ENCODE measurements around the gene OR2AG1.

The OR2AG1 gene, protein sequence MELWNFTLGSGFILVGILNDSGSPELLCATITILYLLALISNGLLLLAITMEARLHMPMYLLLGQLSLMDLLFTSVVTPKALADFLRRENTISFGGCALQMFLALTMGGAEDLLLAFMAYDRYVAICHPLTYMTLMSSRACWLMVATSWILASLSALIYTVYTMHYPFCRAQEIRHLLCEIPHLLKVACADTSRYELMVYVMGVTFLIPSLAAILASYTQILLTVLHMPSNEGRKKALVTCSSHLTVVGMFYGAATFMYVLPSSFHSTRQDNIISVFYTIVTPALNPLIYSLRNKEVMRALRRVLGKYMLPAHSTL

GRCh38 chr11:6782720-6783119 lies at the start of gene OR2AG1:
Gene OR2AG1 (plus strand): TSS chr11:6783020. CDS start chr11:6785038, 2,018 bp downstream.
- DNase-seq = no peak

GRCh38 chr11:6733326-6734275 lies 49.2 kb upstream of the OR2AG1 start:
- DNase-seq = no peak

DNA sequence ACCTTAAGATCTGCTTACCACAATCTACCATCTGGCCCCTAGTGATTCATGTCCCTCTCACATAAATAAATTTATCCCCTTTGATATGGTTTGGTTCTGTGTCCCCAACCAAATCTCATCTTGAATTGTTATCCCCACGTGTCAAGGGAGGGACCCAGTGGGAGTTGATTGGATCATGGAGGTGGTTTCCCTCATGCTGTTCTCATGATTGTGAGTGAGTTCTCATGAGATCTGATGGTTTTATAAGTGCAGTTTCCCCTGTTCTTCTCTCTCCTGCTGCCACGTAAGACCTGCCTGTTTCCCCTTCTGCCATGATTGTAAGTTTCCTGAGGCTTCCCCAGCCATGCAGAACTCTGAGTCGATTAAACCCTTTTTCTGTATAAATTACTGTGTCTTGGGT lies 48.2 kb upstream of the OR2AG1 start:
- DNase-seq = no peak

- DNase-seq = no peak
These were observed 47.5 kb upstream of the OR2AG1 start for GRCh38 chr11:6735306-6735705.

- DNase-seq = no peak
These were observed 46.2 kb upstream of the OR2AG1 start for GRCh38 chr11:6736495-6737121.

DNA sequence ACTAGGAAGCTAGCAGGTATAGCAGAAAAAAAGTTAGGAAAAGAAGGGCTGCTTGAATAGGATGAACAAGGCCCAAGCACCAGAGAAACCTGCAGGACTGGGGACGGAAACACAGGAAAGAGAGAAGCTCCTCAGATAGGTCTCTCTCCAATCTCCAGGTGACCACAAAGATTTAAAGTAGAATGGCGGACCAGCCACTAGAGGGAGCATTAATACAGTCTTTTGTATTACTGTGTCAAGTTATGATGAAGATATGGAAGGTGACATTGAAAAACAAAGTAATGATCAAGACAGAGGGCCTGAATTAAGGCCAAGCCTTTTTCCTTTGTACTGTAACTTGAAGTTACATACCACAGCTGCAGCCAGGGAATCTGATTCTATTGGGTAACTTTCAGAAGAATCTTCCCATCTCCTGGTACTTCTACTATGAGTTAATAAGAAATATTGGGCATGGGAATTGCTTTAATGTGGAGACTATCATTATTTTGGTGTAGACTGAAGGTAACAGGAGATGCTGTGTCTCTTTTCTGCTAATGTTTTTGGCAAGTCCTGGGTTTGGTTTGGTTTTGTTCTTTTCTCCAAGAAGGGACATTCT lies 44.9 kb upstream of the OR2AG1 start:
- peak; percentile 52 to 76 for DNase-seq

GRCh38 chr11:6738590-6738989 lies 44.2 kb upstream of the OR2AG1 start:
- no peak for DNase-seq

- no peak for DNase-seq
These were observed 40.6 kb upstream of the OR2AG1 start for GRCh38 chr11:6742260-6742659.

GRCh38 chr11:6745018-6745417 lies 37.8 kb upstream of the OR2AG1 start:
- no peak for DNase-seq

GRCh38 chr11:6745465-6746015 lies 37.3 kb upstream of the OR2AG1 start:
- no peak for DNase-seq

DNA sequence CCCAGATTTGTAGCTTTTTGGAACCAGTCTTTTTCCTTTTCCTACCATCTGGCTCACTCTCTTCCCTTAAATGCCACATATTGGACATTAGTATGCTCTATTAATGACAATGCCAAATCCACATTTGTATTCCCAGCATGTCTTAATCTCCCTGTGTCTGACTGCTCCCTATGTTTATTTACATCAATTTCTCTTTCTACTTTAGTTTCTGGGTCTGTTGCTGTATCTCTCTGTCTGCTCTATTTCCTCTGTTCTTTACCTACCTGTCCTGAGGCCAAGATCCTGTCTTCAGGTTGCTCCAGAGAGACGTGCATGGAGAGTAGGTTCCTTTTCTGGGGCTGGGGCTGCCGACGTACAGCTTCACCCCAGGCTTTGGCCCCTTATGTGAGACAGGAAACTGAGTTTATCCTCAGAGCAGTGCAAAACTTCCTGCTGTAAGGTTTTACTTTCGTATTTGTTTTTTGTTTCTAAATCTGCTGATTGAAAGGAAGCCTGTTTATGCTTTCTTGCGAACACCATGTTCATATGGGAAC lies 36.7 kb upstream of the OR2AG1 start:
- no peak for DNase-seq

DNA sequence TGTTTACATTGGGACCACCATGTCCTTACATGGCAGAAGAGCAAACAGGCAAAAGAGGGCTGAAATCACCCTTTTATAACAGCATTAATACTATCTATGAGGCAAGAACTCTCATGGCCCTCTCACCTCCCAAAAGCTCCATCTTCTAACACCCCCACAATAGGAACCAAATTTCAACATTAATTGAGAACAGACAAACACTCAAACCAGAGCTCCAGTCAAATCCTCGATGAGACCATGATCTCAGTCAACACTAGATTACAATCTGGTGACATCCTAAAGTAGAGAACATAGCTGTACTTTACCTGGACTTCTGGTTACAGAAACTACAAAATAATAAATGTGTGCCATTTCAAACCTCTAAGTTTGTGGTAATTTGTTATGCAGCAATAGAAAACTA lies 36.2 kb upstream of the OR2AG1 start:
- DNase-seq = no peak

GRCh38 chr11:6747097-6747668 lies 35.6 kb upstream of the OR2AG1 start:
- DNase-seq = no peak

DNA sequence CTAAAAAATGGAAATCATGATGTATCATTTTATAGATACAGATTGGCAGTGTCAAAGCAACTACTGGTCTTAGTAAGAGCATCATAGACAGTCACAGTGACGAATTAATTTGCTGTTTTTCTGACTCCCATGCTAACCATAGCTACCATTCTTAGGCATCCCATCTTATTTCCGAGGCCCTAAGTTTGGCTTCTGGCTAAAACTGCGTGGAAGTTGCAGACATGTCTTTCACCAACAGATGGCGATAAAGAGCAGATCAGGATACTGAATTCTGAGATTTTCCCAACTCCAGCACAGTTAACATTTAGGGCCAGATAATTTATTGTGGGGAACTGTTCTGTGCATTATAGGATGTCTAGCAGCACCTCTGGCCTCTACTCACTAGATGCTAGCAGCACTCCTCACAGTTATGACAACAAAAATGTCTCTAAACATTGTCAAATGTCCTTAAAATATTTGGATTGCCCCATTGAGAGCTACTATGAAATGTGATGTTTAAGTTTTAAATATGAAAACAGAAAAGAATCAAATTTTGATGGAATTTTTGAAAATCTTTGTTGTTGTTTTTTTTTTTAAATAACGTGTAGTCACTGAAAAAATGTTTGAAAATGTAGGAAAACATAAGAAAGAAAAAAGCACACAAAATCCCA lies 27.4 kb upstream of the OR2AG1 start:
- peak in 1 of 2 experiments; percentile 65 for DNase-seq

DNA sequence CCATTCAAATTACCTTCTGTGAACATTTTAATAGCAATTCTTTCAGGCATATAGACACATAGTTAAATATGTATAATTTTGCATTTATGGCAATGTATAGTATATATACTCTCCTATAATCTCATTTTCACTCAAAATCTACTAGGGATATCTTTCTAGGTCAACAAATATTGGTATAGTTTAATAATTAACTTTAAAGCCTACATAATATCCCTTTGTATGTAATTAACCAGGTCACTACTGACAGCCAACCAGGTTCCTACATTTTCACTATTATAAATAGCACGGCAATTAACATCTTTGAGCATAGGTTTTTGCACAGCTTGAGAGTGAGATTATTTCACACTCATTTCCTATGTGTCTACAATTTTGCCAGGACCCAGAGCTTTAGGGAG lies 26.9 kb upstream of the OR2AG1 start:
- no peak for DNase-seq

- DNase-seq = peak; percentile 58 to 78
These were observed 25.4 kb upstream of the OR2AG1 start for GRCh38 chr11:6757373-6757967.

DNA sequence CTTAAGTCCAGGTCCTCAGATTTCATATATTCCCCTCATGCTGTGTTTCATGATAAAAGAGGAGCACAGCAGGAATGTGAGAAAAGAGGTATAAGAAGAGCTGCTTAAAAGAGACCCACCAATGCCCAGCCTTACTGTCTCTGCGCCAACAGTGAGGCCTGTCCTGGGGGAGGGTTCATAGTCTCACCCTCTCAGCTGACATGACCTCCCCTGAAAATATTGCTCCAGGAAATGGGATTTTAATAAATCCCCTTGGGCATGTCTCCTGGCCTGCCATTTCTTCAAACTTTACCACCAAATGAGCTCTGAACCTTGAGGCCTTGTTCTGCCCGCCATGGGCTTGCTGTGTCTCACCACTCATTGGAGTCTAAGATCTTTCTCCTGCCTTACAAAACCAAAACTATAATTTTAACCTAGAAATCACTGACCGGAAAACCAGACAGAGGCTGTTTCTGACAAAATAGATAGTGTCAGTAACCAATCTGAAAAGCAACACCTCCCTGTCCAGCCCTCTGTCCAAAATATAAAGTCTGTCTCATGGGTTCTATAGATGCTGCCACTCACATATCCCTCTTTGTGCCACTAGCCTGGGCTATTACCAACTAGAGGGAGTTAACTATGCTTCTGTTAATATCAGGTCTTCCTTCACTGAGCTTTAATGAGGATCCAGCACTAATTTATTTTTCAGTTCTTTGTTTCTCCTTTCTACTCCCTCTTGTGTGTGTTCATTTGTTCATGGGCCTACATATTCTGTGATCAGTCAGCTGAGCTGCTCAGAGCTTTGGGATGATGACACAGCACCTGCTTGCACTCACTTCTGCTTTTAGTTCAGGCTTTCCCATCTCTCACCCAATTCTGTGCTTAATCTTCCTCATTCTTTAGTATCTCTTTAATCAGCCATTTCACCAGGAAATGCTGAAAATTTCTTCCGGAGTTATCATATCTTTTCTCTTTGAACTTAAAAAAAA lies 10.6 kb upstream of the OR2AG1 start, which contains the start of gene OR2AG2:
OR2AG2 (minus strand) TSS at position 51 of the 968 bp plus-strand sequence. CDS start 3,019 bp downstream, outside the sequence.
- DNase-seq = no peak

- no peak for DNase-seq
These were observed 4.3 kb upstream of the OR2AG1 start for GRCh38 chr11:6778518-6778917.

DNA sequence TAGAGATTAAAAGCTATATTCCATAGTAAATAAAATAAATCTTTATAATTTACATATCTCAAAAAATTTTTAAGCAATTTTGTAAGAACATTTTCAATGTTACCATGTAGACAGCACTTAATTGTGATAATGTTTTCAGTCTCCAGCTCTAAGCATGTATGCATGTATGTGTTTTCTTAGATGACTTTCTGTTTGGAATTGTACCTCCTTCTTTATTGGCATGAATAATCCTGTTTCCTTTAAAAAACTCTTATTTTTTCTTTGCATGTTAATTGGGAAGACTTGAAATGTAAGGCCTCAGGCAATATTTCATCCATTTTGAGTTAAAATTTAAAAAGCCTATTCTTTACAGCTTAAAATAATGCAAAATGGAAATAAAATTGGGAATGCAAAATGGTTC lies 2.0 kb upstream of the OR2AG1 start:
- no peak for DNase-seq

DNA sequence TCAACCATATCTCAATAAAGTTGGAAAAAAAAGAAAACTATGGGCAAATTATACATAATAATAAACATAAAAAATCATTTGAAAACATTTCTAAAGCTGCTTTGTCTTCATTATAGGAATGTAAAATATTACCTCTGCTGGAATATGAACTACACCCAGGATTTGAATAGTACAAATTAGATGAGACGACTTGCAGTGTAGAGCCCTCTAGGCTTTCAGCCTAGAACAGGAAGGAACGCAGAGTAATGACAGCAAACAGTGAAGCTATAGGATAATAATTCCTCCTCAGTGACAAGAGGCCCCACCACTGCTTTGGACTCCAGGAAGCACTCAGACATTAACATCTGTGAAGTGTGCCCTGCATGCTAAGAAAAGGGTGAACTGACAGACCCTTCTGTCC lies 7.7 kb downstream of the OR2AG1 start:
- peak in 1 of 2 experiments; percentile 13 for DNase-seq

Measured in NCI-H526 (cell line).